Caki2 (cell line): ENCODE results near the gene IRS2. TPM values are rescaled to one million over a fixed set of nuclear protein-coding genes. Genes with fewer than 3 reads are reported as not detected.

Experiments
- DNase-seq: peaks from one replicate; pipeline ENCODE4 v3.0.0-alpha.2; 2015; ENCODE audit warnings: low read depth
- in situ Hi-C: cut with HindIII; loops from 2 replicates; pipeline ENCODE4 v1.10.0; 2016; ENCODE audit warnings: low sequenced_read_pairs, low pct_unique_long_range_greater_than_20kb, mixed read lengths
- total RNA-seq: library from RNA; depleted of rRNA; stranded (reverse); fragments of >200 nt; shearing (Covaris generic); gene quantifications from 2 replicates; pipeline ENCODE4 v1.2.3, GENCODE V29; 2014; ENCODE audit warnings: low replicate concordance

Gene IRS2
- total RNA-seq, 1 experiment from 2014 or later, result 21.2 TPM

DNA sequence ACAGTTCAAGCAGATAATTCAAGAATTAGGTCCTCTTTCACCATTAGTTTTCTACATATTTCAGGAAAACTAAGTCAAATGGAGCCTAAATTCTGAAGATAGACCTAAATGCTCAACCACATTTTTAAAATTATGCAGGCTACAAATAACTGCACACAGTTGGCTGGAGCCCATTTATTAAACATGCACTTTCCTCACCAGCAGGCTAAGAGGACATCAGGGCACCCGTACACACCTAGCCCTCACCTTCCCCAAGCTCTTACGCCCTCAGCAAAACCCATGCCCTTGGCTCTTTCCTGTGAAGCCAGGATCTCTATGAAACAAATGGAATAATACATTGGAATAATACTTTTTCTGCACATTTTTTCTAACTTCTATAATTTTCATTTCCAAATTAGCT, 18.2 kb downstream of the IRS2 start:
- DNase-seq, result no peak
- in situ Hi-C loops, result no loop called here

DNA sequence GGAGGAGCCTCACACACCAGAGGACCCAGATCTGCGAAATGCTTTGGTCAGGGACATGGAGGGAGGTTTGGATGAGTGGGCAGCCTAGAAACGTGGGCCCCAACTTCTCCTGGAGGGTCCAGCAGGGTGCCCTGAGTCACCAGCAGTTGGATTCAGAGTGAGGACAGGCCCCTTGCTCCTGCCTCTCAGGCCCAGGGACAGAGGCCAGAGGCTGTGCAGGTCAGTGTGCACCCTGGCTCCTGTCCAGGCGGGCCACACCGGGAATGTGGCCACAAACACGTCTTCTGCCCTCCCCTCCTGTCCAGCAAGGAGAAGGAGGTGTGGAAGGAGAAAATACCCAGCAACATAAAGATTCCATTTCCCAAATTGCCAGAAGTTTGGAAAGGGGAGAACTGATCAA, 19.4 kb downstream of the IRS2 start:
- DNase-seq, result no peak
- in situ Hi-C loops, result no loop called here

DNA sequence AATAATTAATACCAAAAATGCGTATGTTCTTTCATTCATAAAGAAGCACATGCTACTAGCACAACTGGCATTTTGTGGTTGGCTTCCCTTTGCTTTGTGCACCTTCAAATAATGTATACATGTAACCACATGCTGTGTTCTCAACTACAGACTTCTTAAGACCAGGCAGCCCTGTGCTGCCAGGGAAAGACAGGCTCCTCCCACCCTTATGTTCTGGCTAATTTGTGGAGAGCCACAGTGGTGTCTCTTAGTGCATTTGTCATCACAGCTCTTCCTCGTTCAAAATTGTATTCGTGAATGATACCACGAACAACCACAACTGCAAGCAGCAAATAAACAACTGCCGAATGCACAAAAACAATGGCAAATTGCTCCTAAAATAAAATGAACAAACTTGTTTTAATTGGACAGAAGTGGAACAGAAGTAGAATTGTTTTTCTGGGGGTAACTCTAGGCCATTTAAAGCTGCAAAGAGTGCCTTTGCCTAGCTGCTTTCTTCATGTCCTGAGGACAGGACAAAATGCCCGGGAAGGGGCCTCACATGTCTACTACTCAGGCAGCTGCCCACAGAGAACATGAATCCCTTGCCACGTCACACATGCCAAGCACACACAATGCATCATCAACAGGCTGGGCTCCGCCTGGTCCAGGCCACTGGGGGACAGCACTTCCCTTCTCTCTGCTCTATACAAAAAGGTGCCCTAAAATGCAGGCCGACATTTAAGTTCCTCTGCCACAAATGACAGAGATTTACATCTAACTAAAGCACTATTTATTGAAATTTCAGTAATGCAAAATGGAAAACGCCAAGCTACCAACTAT, 21.7 kb downstream of the IRS2 start:
- in situ Hi-C loops, result no loop called here
- no peak for DNase-seq

DNA sequence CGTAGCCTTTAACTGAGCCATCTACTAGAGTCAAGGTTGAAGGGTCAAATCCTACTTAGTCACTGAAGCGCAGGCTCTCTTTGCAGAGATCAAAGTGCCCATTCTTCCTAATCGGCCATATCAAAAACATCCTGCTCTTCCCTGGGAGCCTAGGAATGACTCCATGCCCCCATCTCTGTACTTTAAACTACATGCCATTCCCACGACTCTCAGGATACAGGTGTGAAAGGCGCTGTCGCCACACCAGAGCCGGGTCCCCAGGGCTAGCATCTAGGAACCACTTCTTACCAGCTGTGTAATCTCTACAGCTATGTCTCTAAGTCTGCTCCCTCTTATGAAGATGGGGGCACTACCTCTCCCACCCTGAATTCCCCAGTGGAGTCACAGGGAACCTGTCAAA, 22.3 kb downstream of the IRS2 start:
- no peak for DNase-seq
- in situ Hi-C loops, result no loop called here

DNA sequence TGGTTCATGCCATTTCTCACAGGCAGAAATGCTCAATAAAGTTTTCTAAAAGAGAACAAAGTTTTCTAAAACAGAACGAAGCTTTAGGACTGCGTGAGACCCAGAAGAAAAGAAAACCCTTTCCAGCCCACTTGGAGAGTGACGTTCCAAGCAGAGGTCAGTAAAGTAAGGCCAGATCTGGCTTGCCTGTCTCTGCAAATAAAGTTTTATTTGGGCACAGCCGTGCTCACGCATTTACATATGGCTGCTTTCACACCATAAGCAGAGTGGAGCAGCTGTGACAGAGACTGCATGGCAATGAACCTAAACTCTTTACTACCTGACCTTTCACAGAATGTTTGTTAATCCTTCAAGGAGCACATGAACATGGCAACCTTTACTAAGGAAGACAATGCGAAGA, 23.6 kb downstream of the IRS2 start:
- in situ Hi-C loops, result no loop called here

DNA sequence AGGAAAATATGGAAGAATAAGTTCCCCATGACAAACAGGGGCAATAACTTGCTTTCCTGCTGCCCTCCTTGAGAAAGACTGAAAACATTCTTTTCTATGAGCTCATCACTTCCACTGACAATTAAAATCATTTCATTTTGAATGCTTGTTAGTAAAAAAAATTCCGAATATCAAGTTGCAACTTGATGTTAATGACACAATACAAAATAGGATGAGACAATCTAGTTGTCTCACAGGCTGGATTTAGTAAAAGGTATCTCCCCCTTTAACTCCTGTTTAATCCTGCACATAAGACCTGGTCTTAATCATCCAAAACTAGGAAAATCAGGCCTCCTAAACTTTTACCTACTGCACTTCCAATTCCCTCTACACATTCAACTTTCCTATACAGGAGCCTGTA, 24.7 kb downstream of the IRS2 start:
- no peak for DNase-seq
- in situ Hi-C loops, result no loop called here

More for the DNA sequence above, 23.6 kb downstream of the IRS2 start:
- DNase-seq, result no peak

DNA sequence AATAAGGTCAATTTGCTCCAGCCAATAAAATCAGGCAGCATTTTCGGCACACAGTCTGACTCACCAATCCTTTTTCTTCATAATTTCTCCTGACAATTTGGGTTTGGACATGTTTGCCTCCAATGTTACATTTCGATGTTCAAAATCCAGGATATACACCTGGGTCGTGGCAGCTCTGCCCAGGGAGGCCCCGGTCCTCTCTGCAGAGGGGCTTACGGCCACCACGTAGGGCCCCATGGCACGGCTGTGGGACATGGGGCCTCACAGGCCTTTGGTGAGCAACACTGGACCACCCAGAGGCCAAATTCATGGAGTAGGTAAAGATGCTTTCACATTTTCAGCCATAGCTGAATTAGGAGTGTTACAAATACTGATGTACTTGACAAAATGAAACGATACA, 25.4 kb downstream of the IRS2 start:
- in situ Hi-C loops, result no loop called here

DNA sequence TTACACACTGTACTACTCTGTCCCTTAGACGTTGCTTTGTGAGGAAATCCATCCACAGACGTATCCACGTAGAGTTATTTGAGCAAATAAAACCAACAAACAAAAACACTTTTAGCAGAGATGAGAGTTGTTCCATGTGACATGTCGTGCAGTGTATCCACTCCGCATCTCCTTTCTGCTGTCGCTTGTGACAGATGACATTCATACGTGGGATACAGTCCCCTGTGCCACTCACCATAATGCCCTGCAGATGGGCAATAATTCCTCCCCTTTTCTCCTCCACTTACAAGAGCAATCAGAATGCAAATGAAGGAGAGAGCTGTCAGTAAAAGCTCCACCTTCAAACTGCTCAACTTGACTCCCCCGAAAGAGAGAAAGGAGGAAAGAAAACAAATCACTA, 26.0 kb downstream of the IRS2 start:
- in situ Hi-C loops, result no loop called here

More for the DNA sequence above, 25.4 kb downstream of the IRS2 start:
- DNase-seq, result no peak

DNA sequence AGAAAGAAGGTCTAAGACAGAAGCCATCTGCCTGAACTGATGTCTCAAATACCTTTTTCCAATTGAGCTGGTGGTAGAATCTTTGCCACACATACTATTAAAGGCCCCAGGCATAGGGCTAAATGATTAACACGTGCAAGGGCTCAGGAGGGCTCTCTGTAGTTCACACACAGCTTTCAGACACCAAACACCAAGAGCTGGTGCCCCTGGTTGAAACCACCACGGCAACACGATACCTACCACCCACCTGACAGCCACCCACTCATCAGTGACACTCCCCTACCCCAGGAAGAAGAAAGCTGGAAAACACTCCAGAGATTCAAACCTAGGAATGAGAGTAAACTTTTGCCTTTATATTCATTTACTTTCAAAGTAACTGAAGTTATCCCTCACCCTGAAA, 26.8 kb downstream of the IRS2 start:
- in situ Hi-C loops, result no loop called here
- no peak for DNase-seq

More for the DNA sequence above, 26.0 kb downstream of the IRS2 start:
- DNase-seq, result no peak

DNA sequence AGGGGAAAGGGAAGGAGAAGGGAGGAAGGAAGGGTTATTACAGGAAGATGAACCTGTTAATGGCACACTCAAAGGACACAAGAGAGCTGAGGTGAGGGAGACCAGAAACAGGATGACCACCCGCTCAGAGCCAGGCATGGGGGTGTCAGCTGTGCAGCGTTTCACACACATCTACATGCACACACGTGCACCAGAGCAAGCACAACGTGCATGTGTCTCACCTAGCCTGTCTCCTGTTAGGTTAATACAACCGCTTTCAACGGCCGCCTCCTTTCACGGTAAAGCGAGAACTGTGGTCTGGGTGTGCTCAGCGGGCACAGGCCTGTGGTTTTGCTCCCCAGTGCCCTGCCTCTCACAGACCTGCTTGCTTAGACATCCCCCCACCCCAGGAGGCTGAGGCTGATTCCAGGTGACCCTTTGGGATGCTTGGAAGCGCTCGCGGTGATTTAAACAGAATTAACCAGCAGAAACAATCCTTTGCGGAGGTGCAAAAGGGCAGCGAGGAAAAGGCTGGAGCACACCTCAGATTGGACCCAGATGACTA, 27.4 kb downstream of the IRS2 start:
- in situ Hi-C loops, result no loop called here
- DNase-seq, result no peak

DNA sequence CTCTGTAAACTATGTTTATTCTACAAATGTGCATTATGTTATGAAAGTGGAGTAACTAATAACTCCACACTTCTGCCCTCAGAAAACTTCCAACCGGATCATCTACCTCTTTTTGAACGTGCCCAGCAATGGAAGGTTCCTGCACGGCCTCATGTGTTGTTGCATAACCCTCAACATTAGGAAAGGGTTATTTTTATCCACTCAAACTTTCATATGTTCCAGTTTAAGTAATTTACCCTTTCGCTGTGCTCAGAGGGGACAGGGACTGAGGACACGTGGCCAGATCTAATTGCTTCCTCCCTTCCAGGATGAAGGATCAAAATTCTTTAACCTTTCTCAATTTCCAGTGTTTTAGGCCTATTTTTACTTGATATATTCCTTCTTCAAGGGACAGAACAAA, 29.6 kb downstream of the IRS2 start:
- in situ Hi-C loops, result no loop called here
- no peak for DNase-seq

DNA sequence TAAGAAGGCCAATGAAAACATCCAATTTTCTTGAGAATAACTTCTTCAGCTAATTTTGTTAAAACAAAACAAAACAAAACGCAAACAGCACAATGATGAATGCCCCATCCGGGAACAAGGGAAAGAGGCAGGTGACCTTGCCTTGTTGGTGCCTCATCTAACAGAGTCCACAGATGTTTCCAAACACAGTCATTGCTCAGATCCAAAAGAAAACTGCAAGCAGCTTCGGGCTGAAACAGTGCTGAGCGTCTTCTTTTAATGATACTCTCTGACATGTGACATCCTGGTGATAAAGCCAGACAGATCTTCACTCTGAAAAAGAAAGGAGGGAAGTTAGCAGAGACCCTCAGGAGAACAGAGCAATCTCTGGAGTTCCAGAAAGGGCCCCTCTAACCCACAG, 30.4 kb downstream of the IRS2 start:
- in situ Hi-C loops, result no loop called here
- no peak for DNase-seq

DNA sequence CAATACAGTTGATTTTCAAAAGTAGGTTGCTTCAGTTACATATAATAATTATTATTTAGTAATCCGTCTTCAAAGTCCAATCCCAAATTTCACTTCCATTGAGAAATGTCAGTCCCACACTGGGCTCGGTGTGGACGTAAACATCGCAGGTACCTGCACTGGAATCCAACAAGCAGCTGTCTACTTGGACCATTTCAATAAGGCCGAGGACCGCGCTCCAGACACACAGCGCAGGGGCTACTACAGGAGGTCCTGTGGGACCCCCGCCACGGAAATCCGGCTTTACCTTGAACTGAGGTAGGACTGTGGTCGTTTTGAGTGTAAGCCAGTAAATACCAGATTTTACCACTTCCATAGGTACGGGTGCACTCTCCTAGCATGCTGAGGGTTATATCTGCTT, 30.8 kb downstream of the IRS2 start:
- DNase-seq, result no peak
- in situ Hi-C loops, result no loop called here

DNA sequence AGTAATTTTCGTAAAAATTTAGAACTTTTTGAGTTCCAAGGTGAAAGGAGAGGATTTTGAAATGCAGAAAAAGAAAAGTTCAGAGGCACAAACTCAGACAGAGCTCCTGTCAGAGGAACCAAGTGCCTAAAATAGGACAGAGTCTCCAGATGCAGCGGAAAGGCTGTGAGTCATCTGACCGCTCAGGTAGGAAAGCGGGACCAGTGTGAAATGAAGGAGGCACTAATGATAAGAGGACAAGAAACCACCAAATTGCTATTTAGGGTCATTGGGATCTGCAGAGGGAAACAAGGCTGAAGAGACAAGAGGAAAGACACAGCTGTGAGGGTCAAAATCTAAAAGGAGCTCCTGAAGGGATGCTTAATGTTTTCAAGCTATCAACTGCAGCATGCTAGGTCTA, 34.9 kb downstream of the IRS2 start:
- no peak for DNase-seq
- in situ Hi-C loops, result no loop called here

DNA sequence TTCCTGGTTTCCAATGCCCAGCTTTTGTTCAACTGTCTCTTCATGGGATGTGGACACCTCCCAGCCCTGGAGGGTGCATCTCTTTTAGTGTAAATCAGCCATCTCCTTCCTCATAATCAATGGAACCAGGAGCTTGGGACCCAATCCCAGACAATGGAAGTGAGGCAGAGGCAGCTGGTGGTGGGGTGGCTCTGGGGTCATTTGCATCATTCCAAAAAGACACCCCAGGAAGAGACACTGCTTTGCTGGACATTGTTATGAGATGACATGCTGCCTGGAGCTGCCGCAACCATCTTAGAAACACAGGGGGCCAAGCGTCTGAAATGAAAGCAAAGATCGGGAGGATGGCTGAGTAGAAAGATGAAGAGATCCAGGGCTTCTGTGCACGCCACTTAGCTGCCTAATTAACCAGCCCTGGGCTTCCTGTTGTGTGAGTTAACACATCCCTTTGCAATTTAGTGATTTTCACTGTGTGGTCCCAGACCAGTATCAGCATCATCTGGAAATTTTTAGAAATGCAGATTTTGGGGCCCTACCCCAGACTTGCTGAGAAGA, 36.1 kb downstream of the IRS2 start:
- DNase-seq, result no peak
- in situ Hi-C loops, result no loop called here

DNA sequence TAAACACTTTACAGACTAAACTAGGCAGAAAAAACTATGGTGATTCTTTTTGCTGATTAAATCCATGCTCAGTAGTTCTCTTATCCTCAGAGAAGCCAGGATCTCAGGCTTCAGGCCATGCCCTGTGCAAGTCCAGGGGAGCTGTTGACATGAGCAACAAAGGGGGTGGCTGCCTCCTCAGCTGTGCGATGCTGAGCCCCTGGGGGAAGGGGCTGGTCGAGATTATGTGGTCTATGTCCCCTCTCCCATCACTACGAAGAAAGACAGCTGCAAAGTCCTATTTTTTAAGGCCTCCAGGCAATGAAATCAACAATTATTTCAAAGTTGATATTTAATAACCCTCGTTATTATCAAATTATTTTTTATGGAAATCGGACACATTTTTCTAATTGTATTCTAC, 37.0 kb downstream of the IRS2 start:
- no peak for DNase-seq
- in situ Hi-C loops, result no loop called here

DNA sequence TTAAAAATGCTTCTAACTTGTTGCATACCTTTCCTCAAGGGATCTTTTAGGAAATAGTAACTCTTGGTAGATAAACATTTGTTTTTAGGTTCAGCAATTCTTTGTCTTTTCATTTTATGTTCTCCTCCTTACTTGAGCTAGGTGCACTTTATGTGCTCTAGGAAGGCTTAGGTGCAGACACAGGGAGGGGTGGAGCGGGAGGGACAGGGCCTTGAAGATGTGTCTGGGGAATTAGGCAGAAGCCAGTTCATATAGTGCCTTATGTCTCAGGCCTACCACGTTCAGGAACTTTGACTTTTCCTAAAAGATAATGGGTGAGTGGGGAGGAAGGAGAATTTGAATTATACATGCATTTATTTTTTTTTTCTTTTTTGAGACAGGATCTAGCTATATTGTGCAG, 37.7 kb downstream of the IRS2 start:
- DNase-seq, result no peak
- in situ Hi-C loops, result no loop called here

DNA sequence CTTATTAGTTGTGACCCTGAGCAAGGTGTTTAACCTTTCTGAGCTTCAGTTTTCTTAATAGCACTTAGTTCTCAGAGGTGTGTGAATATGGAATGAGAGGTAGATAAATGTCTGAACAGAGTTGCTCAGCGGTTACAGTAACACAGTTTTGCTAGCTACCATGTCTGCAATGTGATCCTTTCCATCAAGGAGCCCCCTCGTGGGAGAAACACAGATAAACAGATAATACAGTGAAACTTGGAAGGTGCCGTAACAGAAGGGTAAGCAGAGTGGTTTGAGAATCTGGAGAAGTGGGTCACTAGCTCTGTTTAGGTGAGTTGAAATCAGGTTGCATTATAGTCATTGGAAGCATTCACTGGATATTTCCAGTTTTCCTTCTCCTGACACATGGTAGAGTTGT, 38.9 kb downstream of the IRS2 start:
- in situ Hi-C loops, result no loop called here
- no peak for DNase-seq

DNA sequence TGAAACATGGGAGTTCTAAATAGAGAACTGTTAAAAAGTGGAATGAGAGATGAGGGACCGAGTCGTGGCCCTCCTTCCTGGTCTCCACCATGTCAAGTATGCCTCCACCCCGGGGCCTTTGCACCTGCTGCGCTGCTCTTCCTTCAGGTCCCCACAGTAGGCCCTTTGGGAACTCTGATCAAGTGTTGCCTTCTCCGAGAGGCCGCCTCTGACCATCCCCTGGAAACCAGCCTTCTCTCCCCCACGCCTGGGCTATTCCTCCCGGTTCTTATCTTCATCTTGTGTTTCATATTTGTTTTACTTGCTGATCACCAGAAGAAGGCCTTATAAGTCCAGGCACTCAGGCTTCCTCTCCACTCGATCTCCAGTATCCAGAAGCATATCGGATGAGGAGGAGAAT, 40.0 kb downstream of the IRS2 start:
- in situ Hi-C loops, result no loop called here
- DNase-seq, result no peak

DNA sequence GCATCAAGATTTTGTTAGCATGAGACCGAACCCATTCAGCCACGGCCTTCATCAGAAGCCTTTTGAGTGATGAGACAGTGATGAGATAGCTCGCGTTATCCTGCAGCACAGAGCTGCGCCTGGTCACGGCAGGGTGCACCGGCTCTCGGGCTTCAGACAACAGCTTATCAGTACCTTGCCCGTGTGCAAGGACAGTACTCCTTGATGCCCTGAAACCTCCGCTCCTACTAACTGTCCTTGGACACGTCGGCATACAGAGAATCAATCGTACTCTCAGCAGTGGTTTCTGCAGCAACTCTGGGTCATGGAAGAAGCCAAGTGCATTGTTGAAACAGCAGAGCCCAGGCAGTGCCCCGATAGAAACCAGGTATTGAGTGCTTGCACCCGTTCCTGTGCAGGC, 40.7 kb downstream of the IRS2 start:
- DNase-seq, result no peak
- in situ Hi-C loops, result no loop called here
